GM21737 (cell line): ENCODE measurements around the gene SEMA5B.

Experiments used
- ATAC-seq: cut with Tn5 transposase; IDR thresholded peaks from one replicate; pipeline ENCODE4 v1.9.1; 2021; ENCODE audit warnings: mild to moderate bottlenecking, moderate library complexity; ENCODE audit not compliant: unreplicated experiment

Gene SEMA5B

GRCh38 chr3:122946185-122946584 lies 81.4 kb downstream of the SEMA5B start:
- ATAC-seq, result no peak

- ATAC-seq, result no peak
These were observed 82.3 kb downstream of the SEMA5B start for GRCh38 chr3:122945230-122945629.

DNA sequence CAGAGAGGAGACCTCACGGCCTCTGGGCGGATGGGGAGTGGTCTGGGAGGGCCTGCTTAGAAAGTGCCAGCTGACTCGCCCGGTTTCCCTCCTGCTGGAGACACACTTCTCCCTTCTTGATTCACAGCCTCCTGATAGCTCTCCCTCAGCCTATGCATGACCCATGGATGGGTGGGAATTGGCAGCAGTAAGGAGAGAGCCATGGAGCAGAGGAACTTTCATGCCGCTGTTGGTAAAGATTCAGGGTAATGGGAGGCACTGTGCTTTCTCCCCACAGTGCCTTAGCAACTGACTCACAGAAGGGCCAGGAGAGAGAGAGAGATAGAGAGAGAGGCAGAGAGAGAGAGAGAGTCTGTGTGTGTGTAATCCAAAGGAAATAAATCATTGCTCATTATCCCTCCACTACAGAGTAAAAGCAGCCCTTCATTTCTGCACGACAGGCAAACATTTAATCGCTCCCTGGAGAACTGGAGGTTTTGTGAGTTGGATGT lies 82.8 kb downstream of the SEMA5B start:
- ATAC-seq, result no peak

DNA sequence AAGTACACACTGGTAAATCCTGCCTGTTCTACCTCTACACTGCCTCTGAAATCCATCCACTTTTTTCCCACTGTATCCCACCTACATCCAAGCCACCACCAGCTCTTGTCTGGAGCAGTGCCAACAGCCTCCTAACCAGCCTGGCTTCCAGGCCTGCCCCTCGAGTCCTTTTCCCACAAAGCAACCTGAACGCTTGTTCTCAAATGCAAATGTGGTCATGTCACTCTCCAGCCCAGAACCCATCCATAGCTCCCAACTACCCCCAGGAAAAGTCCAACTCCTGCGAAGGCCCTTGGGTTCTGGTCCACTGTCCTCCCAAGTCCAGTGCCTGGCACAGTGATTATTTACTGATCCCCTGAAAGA lies 83.8 kb downstream of the SEMA5B start:
- ATAC-seq, result no peak

GRCh38 chr3:122942937-122943827 lies 84.4 kb downstream of the SEMA5B start:
- ATAC-seq, result no peak

DNA sequence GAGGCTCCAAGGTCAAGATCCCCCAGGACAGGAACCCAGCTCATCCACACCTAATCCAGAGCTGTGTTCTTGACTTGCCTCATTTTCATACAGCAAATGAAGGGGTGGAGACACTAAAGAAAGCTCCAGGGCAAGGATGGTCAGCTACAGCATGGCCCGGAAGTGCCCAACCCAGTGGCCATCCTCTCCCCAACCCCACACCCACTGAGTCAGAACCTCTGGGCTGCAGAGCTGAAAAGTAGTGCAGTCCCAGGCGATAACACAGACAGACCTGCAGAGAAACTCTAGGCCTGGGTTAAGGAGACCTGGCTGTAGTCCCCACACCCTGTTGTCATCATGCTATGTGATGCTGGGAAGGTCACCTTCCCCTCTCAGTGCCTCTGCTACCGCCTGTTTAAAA lies 85.3 kb downstream of the SEMA5B start:
- ATAC-seq, result no peak

DNA sequence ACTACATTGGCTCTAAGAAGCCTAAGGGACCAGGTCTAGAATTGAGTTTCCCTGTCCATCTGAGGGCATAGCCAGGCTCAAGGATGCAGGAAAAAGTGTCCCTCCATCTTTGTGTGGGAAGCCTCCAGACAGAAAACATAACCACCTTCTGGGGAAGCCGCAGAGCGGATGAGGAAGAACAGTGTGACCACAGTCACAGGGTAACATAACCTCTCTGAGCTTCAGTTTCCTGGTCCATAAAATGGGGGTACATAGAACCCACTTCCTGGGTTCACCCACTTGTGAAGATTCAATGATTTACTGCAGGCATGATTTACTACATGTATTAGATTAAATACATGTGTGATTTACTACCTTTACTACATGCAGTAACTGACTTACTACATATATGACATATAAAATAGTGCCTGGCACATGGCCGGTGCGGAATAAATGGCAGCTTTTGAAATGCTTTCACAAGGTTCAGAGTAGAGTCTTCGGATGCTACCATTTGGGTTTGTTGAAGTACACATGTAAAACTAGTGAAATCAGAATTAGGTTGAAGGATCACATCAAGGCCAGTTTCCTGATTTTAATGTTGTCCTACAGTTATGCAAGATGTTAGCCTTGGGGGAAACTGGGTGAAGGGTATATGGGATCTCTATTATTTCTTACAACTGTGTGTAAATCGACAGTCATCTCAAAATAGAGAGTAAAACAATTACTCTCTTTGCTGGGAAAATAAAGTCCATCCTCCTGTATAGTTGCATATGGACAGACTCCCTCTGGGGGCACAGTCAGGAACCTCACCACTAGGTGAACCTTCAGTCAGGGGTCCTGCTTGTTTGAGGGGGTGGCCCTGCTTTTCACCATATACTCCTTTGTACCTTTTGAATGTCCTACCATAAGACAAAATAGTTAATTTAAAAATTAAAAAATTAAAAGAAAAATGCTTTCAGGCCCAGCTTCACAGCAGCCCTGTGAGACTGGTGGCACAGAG lies 86.0 kb downstream of the SEMA5B start:
- no peak for ATAC-seq

GRCh38 chr3:122940628-122941086 lies 86.9 kb downstream of the SEMA5B start:
- ATAC-seq, result no peak

GRCh38 chr3:122938783-122939425 lies 88.7 kb downstream of the SEMA5B start:
- no peak for ATAC-seq

DNA sequence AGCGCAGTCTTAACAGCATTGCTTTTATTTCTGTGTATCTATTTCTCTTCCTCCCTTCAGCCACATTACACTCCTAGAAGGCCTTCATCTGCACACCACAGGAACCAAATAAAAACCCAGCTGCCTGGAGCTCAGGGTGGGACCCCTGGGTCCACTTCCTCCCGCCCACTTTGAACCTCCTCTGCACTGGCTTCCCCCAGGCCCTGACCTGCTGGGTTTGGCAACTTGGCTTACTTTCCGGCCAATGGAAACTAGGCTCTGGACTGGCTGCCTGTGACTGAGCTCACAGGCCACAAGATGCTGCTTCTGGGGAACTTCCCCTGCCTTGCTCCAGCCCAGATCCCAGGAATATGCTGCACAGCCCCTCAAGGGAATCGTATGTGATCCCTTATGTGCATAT lies 89.8 kb downstream of the SEMA5B start:
- no peak for ATAC-seq

DNA sequence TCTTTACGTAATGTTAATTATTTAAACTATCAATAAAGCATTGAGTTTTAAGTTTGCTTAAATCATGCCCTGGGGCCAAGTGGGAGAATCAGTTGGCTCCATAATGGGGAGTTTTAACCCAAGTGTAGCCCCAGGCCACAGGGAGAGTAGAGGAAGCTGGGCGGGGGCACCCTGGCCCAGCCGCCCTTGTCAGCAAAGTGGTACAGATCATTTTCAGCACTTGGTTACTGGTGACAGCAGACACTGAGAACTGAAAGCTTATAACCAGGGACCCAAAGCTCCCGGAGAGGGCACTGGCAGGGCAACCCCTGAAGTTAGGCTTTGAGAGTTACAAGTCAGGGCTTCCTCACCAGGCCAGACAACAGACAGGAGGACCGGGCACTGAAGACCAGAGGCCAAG lies 90.6 kb downstream of the SEMA5B start:
- no peak for ATAC-seq

DNA sequence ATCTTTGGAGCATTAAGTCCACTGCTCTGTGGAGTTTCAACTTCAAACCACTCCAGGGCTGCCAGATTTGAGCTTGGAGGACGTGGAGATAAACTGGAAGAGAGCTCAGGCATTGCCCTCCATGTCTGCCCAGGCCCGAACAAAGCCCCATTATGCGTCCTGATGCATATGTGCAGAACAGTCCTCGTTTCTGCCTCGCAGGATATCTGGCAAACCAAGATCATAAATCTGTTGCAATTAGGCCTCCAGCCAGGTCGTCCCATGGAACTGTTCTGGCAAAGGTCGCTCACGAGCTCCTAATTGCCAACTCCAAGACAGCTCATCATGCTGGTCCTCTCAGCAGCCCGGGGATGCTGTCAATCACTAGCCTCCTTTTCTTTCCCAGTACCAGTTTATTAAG lies 91.2 kb downstream of the SEMA5B start:
- ATAC-seq, result no peak

GRCh38 chr3:122934251-122934650 lies 93.3 kb downstream of the SEMA5B start:
- ATAC-seq, result no peak

DNA sequence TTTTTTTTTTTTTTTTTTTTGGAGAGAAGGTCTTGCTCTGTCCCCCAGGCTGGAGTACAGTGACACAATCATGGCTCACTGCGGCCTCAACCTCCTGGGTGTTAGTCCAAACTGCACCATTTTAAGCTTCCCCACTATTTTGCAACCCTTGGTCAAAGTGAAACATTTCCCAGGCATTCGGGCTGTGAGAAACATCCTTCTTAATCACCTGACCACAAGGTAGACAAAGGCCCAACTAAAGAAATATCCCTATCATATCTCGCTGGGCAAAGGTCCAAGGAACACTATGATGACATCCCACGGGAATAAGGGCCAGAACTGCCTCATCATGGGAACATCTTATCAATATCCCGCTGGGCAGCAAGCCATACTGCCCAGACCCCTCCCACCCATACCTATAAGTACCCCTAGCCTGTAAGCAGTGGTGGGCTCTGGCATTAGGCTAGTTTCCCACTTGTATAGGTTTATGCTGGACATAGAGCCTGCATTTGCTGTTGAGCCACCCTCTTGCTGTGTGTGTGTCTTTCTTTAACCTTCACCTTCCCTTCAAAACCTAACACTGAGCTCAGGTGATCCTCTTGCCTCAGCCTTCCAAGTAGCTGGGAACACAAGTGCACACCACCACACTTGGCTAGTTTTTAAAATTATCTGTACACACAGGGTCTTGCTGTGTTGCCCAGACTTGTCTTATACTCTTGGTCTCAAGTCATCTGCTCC lies 95.2 kb downstream of the SEMA5B start:
- ATAC-seq, result no peak

DNA sequence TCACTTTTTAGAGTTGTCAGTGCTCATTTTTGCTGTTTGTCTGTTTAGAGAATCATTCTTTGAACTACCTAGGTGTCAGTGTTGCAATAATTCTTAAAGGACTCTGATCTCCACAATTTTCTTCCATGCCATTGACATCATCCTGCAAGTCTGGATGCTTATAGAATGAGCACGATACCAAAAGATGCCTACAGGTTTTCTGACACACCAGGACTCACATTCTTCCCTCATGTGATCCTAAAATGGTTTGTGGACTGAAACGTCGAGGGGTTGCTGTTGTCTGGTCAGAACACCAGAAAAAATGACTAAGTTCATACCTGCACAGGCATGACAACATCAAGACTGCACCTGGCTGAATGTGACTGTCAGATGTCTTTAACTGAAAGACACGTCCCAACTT lies 95.9 kb downstream of the SEMA5B start:
- ATAC-seq, result no peak

DNA sequence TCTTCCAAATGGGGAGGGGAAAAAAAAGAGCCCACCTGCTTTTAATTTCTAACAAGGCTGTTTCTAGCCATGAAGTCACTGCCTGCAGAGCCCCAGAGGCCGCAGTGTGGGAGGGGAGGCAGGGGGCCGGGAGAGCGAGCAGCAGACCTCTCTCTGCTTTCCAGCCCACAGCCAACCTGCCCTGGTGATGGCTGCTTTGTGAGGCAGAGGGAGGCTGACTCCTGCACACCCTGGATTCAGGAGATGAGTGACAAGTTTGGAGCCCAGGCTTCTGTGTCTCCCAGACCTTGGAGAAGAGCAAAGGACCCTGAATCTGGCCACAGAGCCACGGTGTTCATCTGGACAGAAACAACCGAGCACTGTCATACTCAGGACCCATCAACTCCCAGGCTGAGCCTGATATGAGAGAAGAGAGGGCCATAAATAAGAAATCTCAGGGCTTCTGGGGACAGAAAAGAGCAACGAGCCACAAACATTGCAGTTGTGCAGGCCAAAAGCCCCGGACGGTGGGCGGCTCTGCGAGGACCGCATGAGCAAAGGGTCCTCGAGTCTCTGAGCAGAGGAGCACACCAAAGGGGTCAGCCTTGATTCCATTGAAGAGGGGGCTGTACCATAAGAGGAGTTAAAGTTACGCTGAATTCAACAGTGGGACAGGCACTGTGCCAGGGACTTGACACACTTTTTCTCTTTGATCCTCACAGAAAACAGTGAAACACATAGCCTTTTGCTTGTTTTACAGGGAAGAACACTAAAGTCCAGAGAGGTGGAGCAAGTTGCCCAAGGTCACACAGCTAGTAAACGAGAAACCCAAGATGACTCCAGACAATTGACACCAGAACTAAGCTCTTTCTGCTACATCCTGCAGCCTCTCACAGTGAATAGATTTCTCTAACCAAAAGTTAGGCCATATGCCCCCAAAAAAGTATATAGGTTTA lies 97.2 kb downstream of the SEMA5B start:
- ATAC-seq, result no peak

DNA sequence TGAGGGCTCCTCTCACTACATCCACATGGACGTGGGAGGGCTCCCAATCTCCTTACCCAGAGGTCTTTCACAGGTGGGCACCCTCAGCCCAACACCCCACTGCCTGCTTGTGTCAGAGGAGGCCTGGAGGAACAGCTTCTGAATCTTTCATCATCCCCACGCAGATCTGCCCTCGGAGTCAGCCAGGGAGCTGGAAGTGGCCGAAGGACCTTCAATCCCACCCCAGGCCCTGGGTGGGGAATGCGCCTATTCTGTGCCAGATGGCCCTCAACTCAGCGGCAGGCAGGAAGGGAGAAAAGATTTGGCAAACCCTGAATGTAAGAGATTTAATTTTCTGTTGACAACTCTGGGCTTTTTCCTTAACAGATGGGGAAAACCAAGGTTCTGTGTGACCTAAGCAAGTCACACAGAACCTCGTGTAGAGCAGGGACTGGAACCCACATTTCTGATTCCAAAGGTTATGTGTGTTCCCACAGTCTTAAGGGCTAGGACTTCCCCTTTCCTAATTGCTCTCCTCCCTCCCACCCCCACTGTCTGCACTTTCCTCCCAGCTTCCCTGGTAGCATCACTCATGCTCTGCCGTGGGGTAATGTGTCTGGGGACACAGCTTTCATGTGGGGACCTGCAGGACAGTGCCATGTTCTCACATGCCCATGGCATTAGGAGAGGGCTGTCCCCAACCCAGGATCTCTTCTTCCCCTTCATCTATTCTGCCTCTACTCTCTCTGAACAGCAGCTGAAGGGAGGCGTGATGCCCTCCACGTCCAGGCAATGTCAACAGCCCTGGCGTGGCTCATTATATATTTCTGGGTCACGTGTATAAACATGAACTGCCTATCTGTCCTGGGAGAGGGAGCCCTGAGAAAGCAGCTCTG lies 98.1 kb downstream of the SEMA5B start:
- no peak for ATAC-seq
